ENCODE results near the gene ZNF606.
"Not testable (repeated sequence)": the region's sequence is repeated elsewhere in the genome, so short reads cannot be mapped to it uniquely, and the experiment has no call there.

ZNF606 gene

GRCh38 chr19:58009666-58010301 is 7.2 kb upstream of the ZNF606 start:
- DNase-seq, result peak; percentile 82

- no peak for DNase-seq
Observed at GRCh38 chr19:58009301-58009665, 6.7 kb upstream of the ZNF606 start.

GRCh38 chr19:58008877-58009276 is 6.3 kb upstream of the ZNF606 start:
- DNase-seq, result not testable (repeated sequence)

- DNase-seq, result no peak
Observed at GRCh38 chr19:58007285-58007684, 4.7 kb upstream of the ZNF606 start.

GRCh38 chr19:58003174-58003828 is 681 bp upstream of the ZNF606 start:
- DNase-seq, result no peak

- no peak for DNase-seq
Observed at GRCh38 chr19:58001895-58002369, 688 bp downstream of the ZNF606 start.

- DNase-seq, result no peak
Observed at GRCh38 chr19:58000677-58001076, 1.9 kb downstream of the ZNF606 start.

- no peak for DNase-seq
Observed at GRCh38 chr19:57992841-57993240, 9.8 kb downstream of the ZNF606 start.

GRCh38 chr19:57978586-57979289 is 23.9 kb downstream of the ZNF606 start:
- DNase-seq, result no peak

- no peak for DNase-seq
Observed at GRCh38 chr19:57974434-57974833, 28.2 kb downstream of the ZNF606 start, which contains the start of gene C19orf18. TSS of gene C19orf18 (minus strand) at chr19:57974534. CDS start at chr19:57974432, 102 bp downstream.

GRCh38 chr19:57964761-57965160 is 37.9 kb downstream of the ZNF606 start:
- no peak for DNase-seq

GRCh38 chr19:57961785-57962184 is 40.8 kb downstream of the ZNF606 start:
- DNase-seq, result no peak

GRCh38 chr19:57954996-57955395 is 47.6 kb downstream of the ZNF606 start:
- no peak for DNase-seq

- DNase-seq, result no peak
Observed at GRCh38 chr19:57949702-57950101, 52.9 kb downstream of the ZNF606 start.

GRCh38 chr19:57949296-57949695 is 53.3 kb downstream of the ZNF606 start:
- no peak for DNase-seq

GRCh38 chr19:57947419-57948134 is 55.0 kb downstream of the ZNF606 start, which contains the start of gene ZNF256:
TSS of gene ZNF256 (minus strand) at chr19:57947706. CDS start at chr19:57947474, 232 bp downstream.
- DNase-seq, result peak; percentile 66

GRCh38 chr19:57947088-57947418 is 55.6 kb downstream of the ZNF606 start:
- DNase-seq, result no peak

- DNase-seq, result no peak
Observed at GRCh38 chr19:57946316-57946715, 56.3 kb downstream of the ZNF606 start.

GRCh38 chr19:57941593-57941992 is 61.0 kb downstream of the ZNF606 start:
- DNase-seq, result no peak

- DNase-seq, result no peak
Observed at GRCh38 chr19:57935731-57936130, 66.9 kb downstream of the ZNF606 start.

GRCh38 chr19:57934820-57935665 is 67.6 kb downstream of the ZNF606 start, which contains the start of gene ZNF418:
TSS of gene ZNF418 (minus strand) at chr19:57935402. CDS start at chr19:57933822, 1,580 bp downstream.
- no peak for DNase-seq

- no peak for DNase-seq
Observed at GRCh38 chr19:57927587-57927986, 75.0 kb downstream of the ZNF606 start.

Data from NCI-H1105 treated with DMSO at 0.1 percent for 48 hours (cell line).